Measurements from ENCODE around the gene NOS1.
"Not testable (repeated sequence)": the region's sequence is repeated elsewhere in the genome, so short reads cannot be mapped to it uniquely, and the experiment has no call there.

Gene NOS1

GRCh38 chr12:117202556-117202955 lies 158.9 kb downstream of the NOS1 start:
- DNase-seq: no peak

- no peak for DNase-seq
Observed at GRCh38 chr12:117202033-117202432, 159.4 kb downstream of the NOS1 start.

GRCh38 chr12:117199956-117200744 lies 161.3 kb downstream of the NOS1 start:
- not testable (repeated sequence) for DNase-seq

- DNase-seq: not testable (repeated sequence)
Observed at GRCh38 chr12:117196334-117196733, 165.1 kb downstream of the NOS1 start.

GRCh38 chr12:117195027-117195426 lies 166.4 kb downstream of the NOS1 start:
- not testable (repeated sequence) for DNase-seq

GRCh38 chr12:117193903-117194302 lies 167.5 kb downstream of the NOS1 start:
- DNase-seq: no peak

GRCh38 chr12:117192581-117192980 lies 168.8 kb downstream of the NOS1 start:
- DNase-seq: not testable (repeated sequence)

- no peak for DNase-seq
Observed at GRCh38 chr12:117192057-117192456, 169.4 kb downstream of the NOS1 start.

GRCh38 chr12:117190210-117190781 lies 171.1 kb downstream of the NOS1 start, which contains the start of gene FBXO21:
FBXO21 (minus strand) TSS chr12:117190470; CDS start chr12:117190456, 14 bp downstream.
- DNase-seq: peak; percentile 31

GRCh38 chr12:117189725-117190209 lies 171.7 kb downstream of the NOS1 start:
- DNase-seq: no peak

GRCh38 chr12:117188961-117189724 lies 172.3 kb downstream of the NOS1 start:
- DNase-seq: no peak

GRCh38 chr12:117188121-117188665 lies 173.2 kb downstream of the NOS1 start:
- DNase-seq: no peak

- DNase-seq: no peak
Observed at GRCh38 chr12:117187421-117187820, 174.0 kb downstream of the NOS1 start.

GRCh38 chr12:117182866-117183265 lies 178.6 kb downstream of the NOS1 start:
- no peak for DNase-seq

GRCh38 chr12:117181468-117181843 lies 180.0 kb downstream of the NOS1 start:
- DNase-seq: not testable (repeated sequence)

GRCh38 chr12:117180758-117181467 lies 180.5 kb downstream of the NOS1 start:
- no peak for DNase-seq

GRCh38 chr12:117178745-117179144 lies 182.7 kb downstream of the NOS1 start:
- no peak for DNase-seq

- no peak for DNase-seq
Observed at GRCh38 chr12:117178301-117178700, 183.1 kb downstream of the NOS1 start.

- DNase-seq: no peak
Observed at GRCh38 chr12:117172168-117172567, 189.3 kb downstream of the NOS1 start.

- no peak for DNase-seq
Observed at GRCh38 chr12:117171499-117172162, 189.8 kb downstream of the NOS1 start.

- no peak for DNase-seq
Observed at GRCh38 chr12:117169548-117169947, 191.9 kb downstream of the NOS1 start.

- DNase-seq: no peak
Observed at GRCh38 chr12:117168976-117169375, 192.4 kb downstream of the NOS1 start.

All from NCI-H524 treated with DMSO at 0.1 percent for 48 hours (cell line).